Kidney (tissue), 14 donors: ENCODE results near the gene SLX9. TPM values are rescaled to one million over a fixed set of nuclear protein-coding genes. Genes with fewer than 3 reads are reported as not detected.

ENCODE experiments used
- DNase-seq, 5 donors: peaks; one replicate each; pipeline ENCODE4 v3.0.0-alpha.2; 2013 to 2020
- FAIRE-seq: peaks from 2 replicates; lab custom pipeline; 2012; peaks lifted over from hg19 to GRCh38; lab: Jason Lieb, UNC
- H3K27ac ChIP-seq, 2 donors: one replicate each; pipeline ENCODE4 v1.7.0; 2013; ENCODE audit warnings: low read depth in 2 of 2, low read length in 2 of 2, inconsistent platforms in 1 of 2
- H3K27me3 ChIP-seq: one replicate; pipeline ENCODE4 v1.7.1; 2013; ENCODE audit warnings: low read length, inconsistent platforms; ENCODE audit not compliant: control insufficient read depth, insufficient read depth
- H3K36me3 ChIP-seq, 3 donors: one replicate each; pipeline versions ENCODE4 v1.7.0 to v1.7.1; 2013; ENCODE audit warnings: low read length in 3 of 3, control low read depth in 1 of 3, inconsistent platforms in 1 of 3; ENCODE audit not compliant: insufficient read depth in 3 of 3, control insufficient read depth in 2 of 3
- H3K4me1 ChIP-seq, 3 donors: one replicate each; pipeline versions ENCODE4 v1.7.0 to v1.7.1; 2013; ENCODE audit warnings: low read length in 3 of 3, inconsistent platforms in 1 of 3, low read depth in 1 of 3; ENCODE audit not compliant: control insufficient read depth in 2 of 3, insufficient read depth in 2 of 3
- H3K4me3 ChIP-seq, 3 donors: one replicate each; pipeline versions ENCODE4 v1.7.0 to v1.8.1; 2013; ENCODE audit warnings: low read length in 3 of 3, control low read depth in 1 of 3, inconsistent platforms in 1 of 3
- H3K9ac ChIP-seq, 3 donors: one replicate each; pipeline versions ENCODE4 v1.7.0 to v1.7.1; 2013; ENCODE audit warnings: low read length in 3 of 3, control low read depth in 1 of 3, inconsistent platforms in 1 of 3
- H3K9me3 ChIP-seq, 3 donors: one replicate each; pipeline versions ENCODE4 v1.7.0 to v1.7.1; 2013; ENCODE audit warnings: low read length in 3 of 3, control low read depth in 1 of 3, inconsistent platforms in 1 of 3; ENCODE audit not compliant: control insufficient read depth in 2 of 3, insufficient read depth in 1 of 3
- CTCF ChIP-seq: IDR thresholded peaks from 3 replicates; pipeline ENCODE4 v1.5.1; 2012; ENCODE audit warnings: mild to moderate bottlenecking, moderate library complexity, borderline replicate concordance; ENCODE audit not compliant: insufficient read depth; ENCODE audit errors: extremely low read depth
- intact Hi-C: fragments of 100-400 bp; cut with DNase I; formaldehyde crosslinking; loops from one replicate; pipeline ENCODE4 v1.11.1; 2022
- polyA plus RNA-seq: library from polyadenylated mRNA; stranded (reverse); fragments of 350-450 nt; fragmentation: Illumina TruSeq; extraction: RNeasy Lipid Tissue Mini Kit (QIAGEN cat#74804); gene quantifications from one replicate; pipeline ENCODE4 v1.2.3, GENCODE V29; 2014; ENCODE audit warnings: low read depth, low replicate concordance; ENCODE audit not compliant: insufficient read depth
- total RNA-seq: library from RNA; stranded (reverse); fragmentation: NEBNext Ultra II Directional; extraction: Animal tissue kit (Norgen Biotek cat#: 25700); gene quantifications from one replicate; pipeline ENCODE4 v1.2.1, GENCODE V29; 2021
- donor health status: control.
- donor health status: control.
- donor health status: control.
- donor health status: control.
- donor health status: control.
- donor health status: DM: yes; HTN: yes; CAD: no.
- donor health status: Normal renal cell carcinoma (clear cell type).

Gene SLX9
- total and polyA plus RNA-seq, 2 donors from 2014 or later, result 27.1 to 35.1 TPM

- TF ChIP-seq CTCF, result no peak
- Histone ChIP-seq H3K36me3 (peaks cover 0 to 3% (median 3%) of the 10 kb centered on the region in 3 donors), H3K4me3 (no peak overlapping the region), H3K4me1 (peaks cover 0 to 5% (median 0%) of the 10 kb centered on the region in 3 donors), H3K9ac (no peak overlapping the region), H3K27me3 (no peaks in the 10 kb centered on the region), H3K27ac (no peak overlapping the region), H3K9me3 (no peaks in the 10 kb centered on the region)
- intact Hi-C loops, result loop anchor here (5.0 kb wide), 1 partner anchor 180 kb away; no protein-coding TSS in a partner anchor
- no peak for FAIRE-seq
- DNase-seq, result peak in 1 of 5 donors; percentile 69
Measured at GRCh38 chr21:44947111-44947929, 7.5 kb downstream of the SLX9 start.

DNA sequence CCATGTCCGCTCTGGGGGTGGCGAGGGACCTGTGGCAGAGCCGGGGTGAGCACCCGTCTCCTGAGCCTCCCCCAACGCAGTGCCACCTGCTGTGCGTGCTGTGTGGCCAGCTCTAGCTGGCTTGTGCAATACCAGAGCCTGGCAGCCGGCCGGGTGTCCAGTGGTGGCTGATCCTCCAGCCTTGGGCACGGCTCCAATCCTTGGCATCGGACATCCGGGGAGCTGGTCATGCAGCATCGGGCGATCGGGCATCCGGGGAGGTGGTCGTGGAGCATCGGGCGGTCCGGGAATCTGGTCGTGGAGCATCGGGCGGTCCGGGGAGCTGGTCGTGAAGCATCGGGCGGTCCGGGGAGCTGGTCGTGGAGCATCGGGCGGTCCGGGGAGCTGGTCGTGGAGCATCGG lies 8.1 kb downstream of the SLX9 start:
- H3K9me3 ChIP-seq, result no peaks in the 10 kb centered on the region
- no peak overlapping the region for H3K9ac ChIP-seq
- peaks cover 0 to 3% (median 3%) of the 10 kb centered on the region in 3 donors for H3K36me3 ChIP-seq
- H3K4me3 ChIP-seq, result no peak overlapping the region
- peaks cover 0 to 5% (median 0%) of the 10 kb centered on the region in 3 donors for H3K4me1 ChIP-seq
- no peak for TF ChIP-seq CTCF
- intact Hi-C loops, result loop anchor here (5.0 kb wide), 1 partner anchor 179 kb away; no protein-coding TSS in a partner anchor
- no peaks in the 10 kb centered on the region for H3K27me3 ChIP-seq
- FAIRE-seq (no peak), DNase-seq (peak in 1 of 5 donors; percentile 78)
- H3K27ac ChIP-seq, result no peak overlapping the region

DNA sequence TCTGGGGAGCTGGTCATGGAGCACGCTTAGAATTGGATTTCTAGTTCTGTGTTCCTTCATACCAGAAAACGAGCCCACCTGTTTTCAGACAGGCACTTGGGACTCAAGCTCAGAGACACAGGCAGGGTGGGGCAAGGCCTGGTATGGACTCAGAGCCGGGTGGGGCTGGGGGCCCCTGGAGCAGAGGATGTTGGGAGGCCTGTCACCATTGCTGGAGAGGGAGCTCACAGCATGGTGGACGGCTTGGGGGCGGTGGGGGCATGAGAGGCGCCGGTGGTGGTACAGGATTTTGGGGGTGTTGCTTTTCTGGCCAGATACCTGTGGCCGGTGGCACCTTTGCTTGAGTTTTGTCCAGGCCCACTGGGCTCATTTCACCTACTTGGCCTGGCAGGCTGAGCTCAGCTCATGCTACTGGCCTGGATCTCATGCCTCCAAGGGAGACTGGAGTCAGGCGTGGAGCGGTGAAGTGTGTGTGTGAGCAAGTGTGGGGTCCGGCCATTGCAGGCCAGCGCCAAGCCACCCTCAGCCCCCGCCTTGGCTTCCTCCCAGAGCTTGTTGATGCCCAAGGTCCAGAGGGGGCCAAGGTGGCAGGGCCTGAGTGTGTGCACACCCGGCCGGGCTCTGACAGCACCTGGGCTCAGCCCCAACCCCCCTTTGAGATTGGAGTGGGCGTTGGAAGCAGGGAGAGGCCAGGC lies 8.7 kb downstream of the SLX9 start:
- no peak overlapping the region for H3K4me3 ChIP-seq
- no peak for TF ChIP-seq CTCF
- H3K27ac ChIP-seq, result no peak overlapping the region
- no peak overlapping the region for H3K9ac ChIP-seq
- DNase-seq, result peak in 1 of 5 donors; percentile 71
- no peaks in the 10 kb centered on the region for H3K9me3 ChIP-seq
- FAIRE-seq, result no peak
- peaks cover 0 to 3% (median 3%) of the 10 kb centered on the region in 3 donors for H3K36me3 ChIP-seq
- intact Hi-C loops, result loop anchor here (5.0 kb wide), 1 partner anchor 179 kb away; no protein-coding TSS in a partner anchor
- H3K4me1 ChIP-seq, result peaks cover 0 to 5% (median 0%) of the 10 kb centered on the region in 3 donors
- H3K27me3 ChIP-seq, result no peaks in the 10 kb centered on the region
